ENCODE results near the gene XRRA1. TPM values are rescaled to one million over a fixed set of nuclear protein-coding genes. Genes with fewer than 3 reads are reported as not detected.

XRRA1 gene
- total and polyA plus RNA-seq, 2 of the 13 experiments (the other 11 are each of a cell fraction or from before 2014, with no cell fraction given) = 7.6 to 10.5 TPM

DNA sequence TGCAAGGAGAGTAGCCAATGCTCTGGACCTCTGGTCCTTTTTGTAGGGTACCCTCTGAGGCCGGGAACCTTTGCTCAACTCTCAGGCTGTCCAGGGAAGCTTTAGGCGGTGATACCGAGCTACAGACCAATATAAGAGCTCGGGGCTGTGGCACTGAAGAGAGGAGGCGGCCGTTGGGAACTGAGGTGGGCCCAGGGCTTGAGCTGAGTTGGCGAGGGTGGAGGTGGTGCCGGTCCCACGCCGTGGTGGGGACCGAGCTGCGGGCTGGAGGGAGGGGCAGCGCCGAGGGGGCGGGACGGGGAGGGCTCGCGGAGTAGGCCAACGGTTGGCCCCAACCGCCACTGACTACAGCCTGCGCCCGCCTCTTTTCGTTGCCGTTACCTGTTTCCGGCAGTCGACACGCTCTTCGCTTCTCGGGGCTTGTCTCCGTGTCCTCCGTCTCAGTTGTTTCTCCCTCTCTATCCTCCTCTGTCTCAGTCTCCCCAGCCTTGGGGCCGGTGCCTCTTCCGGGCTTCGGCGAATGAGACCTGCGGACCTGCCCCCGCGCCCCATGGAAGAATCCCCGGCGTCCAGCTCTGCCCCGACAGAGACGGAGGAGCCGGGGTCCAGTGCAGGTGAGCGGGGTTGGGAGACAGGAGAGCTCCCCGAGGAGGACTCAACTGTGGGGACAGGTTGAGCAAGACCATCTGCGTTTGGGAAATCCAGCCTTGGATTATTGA, 39.8 kb upstream of the XRRA1 start, which contains the start of gene NEU3 (continued):
- 0 out of 2 replicates have a peak, but pooled peaks have one; percentile 3 for TF ChIP-seq MIXL1 (CRISPR knock-in tag; IDR thresholded peaks at IDR 0.05)
- peak; percentile 54 for TF ChIP-seq KAT8 (CRISPR knock-in tag; IDR thresholded peaks at IDR 0.05)
- TF ChIP-seq ZNF777 (CRISPR knock-in tag; IDR thresholded peaks at IDR 0.05) = 0 out of 2 replicates have a peak, but pooled peaks have one; percentile 36
- TF ChIP-seq, protein P1, sequence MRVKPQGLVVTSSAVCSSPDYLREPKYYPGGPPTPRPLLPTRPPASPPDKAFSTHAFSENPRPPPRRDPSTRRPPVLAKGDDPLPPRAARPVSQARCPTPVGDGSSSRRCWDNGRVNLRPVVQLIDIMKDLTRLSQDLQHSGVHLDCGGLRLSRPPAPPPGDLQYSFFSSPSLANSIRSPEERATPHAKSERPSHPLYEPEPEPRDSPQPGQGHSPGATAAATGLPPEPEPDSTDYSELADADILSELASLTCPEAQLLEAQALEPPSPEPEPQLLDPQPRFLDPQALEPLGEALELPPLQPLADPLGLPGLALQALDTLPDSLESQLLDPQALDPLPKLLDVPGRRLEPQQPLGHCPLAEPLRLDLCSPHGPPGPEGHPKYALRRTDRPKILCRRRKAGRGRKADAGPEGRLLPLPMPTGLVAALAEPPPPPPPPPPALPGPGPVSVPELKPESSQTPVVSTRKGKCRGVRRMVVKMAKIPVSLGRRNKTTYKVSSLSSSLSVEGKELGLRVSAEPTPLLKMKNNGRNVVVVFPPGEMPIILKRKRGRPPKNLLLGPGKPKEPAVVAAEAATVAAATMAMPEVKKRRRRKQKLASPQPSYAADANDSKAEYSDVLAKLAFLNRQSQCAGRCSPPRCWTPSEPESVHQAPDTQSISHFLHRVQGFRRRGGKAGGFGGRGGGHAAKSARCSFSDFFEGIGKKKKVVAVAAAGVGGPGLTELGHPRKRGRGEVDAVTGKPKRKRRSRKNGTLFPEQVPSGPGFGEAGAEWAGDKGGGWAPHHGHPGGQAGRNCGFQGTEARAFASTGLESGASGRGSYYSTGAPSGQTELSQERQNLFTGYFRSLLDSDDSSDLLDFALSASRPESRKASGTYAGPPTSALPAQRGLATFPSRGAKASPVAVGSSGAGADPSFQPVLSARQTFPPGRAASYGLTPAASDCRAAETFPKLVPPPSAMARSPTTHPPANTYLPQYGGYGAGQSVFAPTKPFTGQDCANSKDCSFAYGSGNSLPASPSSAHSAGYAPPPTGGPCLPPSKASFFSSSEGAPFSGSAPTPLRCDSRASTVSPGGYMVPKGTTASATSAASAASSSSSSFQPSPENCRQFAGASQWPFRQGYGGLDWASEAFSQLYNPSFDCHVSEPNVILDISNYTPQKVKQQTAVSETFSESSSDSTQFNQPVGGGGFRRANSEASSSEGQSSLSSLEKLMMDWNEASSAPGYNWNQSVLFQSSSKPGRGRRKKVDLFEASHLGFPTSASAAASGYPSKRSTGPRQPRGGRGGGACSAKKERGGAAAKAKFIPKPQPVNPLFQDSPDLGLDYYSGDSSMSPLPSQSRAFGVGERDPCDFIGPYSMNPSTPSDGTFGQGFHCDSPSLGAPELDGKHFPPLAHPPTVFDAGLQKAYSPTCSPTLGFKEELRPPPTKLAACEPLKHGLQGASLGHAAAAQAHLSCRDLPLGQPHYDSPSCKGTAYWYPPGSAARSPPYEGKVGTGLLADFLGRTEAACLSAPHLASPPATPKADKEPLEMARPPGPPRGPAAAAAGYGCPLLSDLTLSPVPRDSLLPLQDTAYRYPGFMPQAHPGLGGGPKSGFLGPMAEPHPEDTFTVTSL (CRISPR knock-in tag; IDR thresholded peaks at IDR 0.05; ENCODE audit: borderline replicate concordance) = no peak
- TF ChIP-seq POLR2AphosphoS5 (IDR thresholded peaks at IDR 0.05; ENCODE audit: low read depth, low read length) = peak; percentile 71
- TF ChIP-seq, protein P2, sequence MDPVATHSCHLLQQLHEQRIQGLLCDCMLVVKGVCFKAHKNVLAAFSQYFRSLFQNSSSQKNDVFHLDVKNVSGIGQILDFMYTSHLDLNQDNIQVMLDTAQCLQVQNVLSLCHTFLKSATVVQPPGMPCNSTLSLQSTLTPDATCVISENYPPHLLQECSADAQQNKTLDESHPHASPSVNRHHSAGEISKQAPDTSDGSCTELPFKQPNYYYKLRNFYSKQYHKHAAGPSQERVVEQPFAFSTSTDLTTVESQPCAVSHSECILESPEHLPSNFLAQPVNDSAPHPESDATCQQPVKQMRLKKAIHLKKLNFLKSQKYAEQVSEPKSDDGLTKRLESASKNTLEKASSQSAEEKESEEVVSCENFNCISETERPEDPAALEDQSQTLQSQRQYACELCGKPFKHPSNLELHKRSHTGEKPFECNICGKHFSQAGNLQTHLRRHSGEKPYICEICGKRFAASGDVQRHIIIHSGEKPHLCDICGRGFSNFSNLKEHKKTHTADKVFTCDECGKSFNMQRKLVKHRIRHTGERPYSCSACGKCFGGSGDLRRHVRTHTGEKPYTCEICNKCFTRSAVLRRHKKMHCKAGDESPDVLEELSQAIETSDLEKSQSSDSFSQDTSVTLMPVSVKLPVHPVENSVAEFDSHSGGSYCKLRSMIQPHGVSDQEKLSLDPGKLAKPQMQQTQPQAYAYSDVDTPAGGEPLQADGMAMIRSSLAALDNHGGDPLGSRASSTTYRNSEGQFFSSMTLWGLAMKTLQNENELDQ (CRISPR knock-in tag; IDR thresholded peaks at IDR 0.05; ENCODE audit: borderline replicate concordance) = no peak
- TF ChIP-seq ZC3H4 (CRISPR knock-in tag; IDR thresholded peaks at IDR 0.05; ENCODE audit: borderline replicate concordance) = no peak
- TF ChIP-seq, protein P3, sequence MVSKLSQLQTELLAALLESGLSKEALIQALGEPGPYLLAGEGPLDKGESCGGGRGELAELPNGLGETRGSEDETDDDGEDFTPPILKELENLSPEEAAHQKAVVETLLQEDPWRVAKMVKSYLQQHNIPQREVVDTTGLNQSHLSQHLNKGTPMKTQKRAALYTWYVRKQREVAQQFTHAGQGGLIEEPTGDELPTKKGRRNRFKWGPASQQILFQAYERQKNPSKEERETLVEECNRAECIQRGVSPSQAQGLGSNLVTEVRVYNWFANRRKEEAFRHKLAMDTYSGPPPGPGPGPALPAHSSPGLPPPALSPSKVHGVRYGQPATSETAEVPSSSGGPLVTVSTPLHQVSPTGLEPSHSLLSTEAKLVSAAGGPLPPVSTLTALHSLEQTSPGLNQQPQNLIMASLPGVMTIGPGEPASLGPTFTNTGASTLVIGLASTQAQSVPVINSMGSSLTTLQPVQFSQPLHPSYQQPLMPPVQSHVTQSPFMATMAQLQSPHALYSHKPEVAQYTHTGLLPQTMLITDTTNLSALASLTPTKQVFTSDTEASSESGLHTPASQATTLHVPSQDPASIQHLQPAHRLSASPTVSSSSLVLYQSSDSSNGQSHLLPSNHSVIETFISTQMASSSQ (IDR thresholded peaks at IDR 0.05; ENCODE audit: low read depth) = no peak
- TF ChIP-seq, protein P3 (CRISPR knock-in tag; IDR thresholded peaks at IDR 0.05; ENCODE audit: borderline replicate concordance) = no peak; the same call in 1 of the 2 replicates
- TF ChIP-seq ZEB1 (IDR thresholded peaks at IDR 0.05; ENCODE audit: insufficient replicate concordance, low read depth) = peak; percentile 17
- no peak for TF ChIP-seq TSC22D2 (CRISPR knock-in tag; IDR thresholded peaks at IDR 0.05; ENCODE audit: borderline replicate concordance)
- peak; percentile 91 for TF ChIP-seq KDM2A (CRISPR knock-in tag; IDR thresholded peaks at IDR 0.05; ENCODE audit: borderline replicate concordance, low read depth)
- TF ChIP-seq ZNF263 (CRISPR knock-in tag; IDR thresholded peaks at IDR 0.05) = peak; percentile 48
- peak; percentile 82 for TF ChIP-seq ZNF746 (CRISPR knock-in tag; IDR thresholded peaks at IDR 0.05)
- TF ChIP-seq TBL1XR1 (IDR thresholded peaks at IDR 0.05; ENCODE audit: borderline replicate concordance, low read length, partially characterized antibody) = no peak
- TF ChIP-seq ELF1 (CRISPR knock-in tag; IDR thresholded peaks at IDR 0.05) = peak; percentile 40; the same call in 1 of the 2 replicates
- TF ChIP-seq ZBTB7A (CRISPR knock-in tag; IDR thresholded peaks at IDR 0.05) = no peak
- TF ChIP-seq HNRNPLL (IDR thresholded peaks at IDR 0.05; ENCODE audit: low read depth, low read length, poor library complexity, severe bottlenecking) = peak; percentile 46
